Measurements from ENCODE around the gene ERVW-1.
A peak's percentile ranks its signal among the peaks of the same experiment; 100 is the strongest.

The ERVW-1 gene

DNA sequence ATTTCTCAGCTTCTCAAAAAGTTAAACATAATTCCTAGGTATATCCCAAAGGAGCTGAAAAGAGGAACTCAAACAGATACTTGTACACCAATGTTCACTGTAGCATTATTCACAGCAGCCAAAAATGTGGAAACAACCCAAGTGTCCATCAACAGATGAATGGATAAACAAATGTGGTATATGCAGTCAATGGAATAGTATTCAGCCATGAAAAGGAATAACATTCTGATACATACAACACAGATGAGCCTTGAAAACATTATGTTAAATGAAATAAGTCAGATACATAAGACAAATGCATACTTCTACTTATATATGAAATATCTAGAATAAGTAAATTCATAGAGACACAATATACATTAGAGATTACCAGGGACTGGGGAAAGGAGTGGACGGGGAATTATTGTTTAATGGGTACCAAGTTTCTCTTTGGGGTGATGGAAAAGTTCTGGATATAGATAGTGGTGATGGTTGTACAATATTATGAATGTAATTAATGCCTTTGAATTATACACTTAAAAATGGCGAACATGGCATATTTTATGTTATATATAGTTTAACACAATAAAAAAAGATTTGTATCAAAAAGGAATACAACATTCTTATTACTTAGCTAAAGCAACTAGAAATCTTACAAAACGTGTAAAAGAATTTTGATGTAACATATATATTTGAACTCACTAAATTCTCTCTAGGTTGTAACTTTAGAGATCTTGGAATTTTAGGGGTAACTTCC, 35.6 kb upstream of the ERVW-1 start:
- Histone ChIP-seq H3K4ac (ENCODE audit: low read depth, low read length) (no peak overlapping the region), H3K14ac (ENCODE audit: low read length) (no peak overlapping the region), H3K4me1 (ENCODE audit: control insufficient read depth in 1 of 2, insufficient read depth in 2 of 2, low read length in 2 of 2) (no peaks in the 10 kb centered on the region), H3K79me1 (ENCODE audit: low read length) (no peaks in the 10 kb centered on the region), H4K8ac (ENCODE audit: low read depth, low read length) (no peak overlapping the region), H3K79me2 (ENCODE audit: control insufficient read depth, insufficient read depth, low read length, poor library complexity) (no peaks in the 10 kb centered on the region), H3K36me3 (ENCODE audit: control insufficient read depth in 1 of 2, insufficient read depth in 2 of 2, low read length in 2 of 2) (peaks cover 4 to 7% of the 10 kb centered on the region in 2 experiments), H2AFZ (ENCODE audit: insufficient read depth, low read length, poor library complexity) (no peak overlapping the region), H3K18ac (ENCODE audit: low read length) (no peak overlapping the region), H3K27ac (ENCODE audit: low read depth, low read length) (no peak overlapping the region), H2BK12ac (ENCODE audit: low read length) (no peak overlapping the region), H3K9me3 (ENCODE audit: insufficient read depth, low read depth, low read length) (no peaks in the 10 kb centered on the region), H4K91ac (ENCODE audit: low read depth, low read length) (no peak overlapping the region), H2BK5ac (ENCODE audit: low read depth, low read length, poor library complexity) (no peak overlapping the region), H3K9ac (ENCODE audit: low read length) (no peak overlapping the region), H3K4me2 (ENCODE audit: low read length) (no peak overlapping the region), H3K23ac (ENCODE audit: low read length) (no peak overlapping the region), H3K27me3 (ENCODE audit: insufficient read depth, low read length) (no peaks in the 10 kb centered on the region), H3K4me3 (ENCODE audit: low read depth, low read length) (no peak overlapping the region), H2AK5ac (ENCODE audit: low read length) (no peak overlapping the region), H2BK120ac (ENCODE audit: insufficient read depth, low read length, poor library complexity) (no peak overlapping the region), H4K12ac (ENCODE audit: low read depth, low read length) (no peak overlapping the region)
- no peak for DNase-seq
- no CpG with 5 or more reads among the region's 3 CpGs for WGBS (ENCODE audit: extremely low coverage, insufficient coverage, insufficient read length)

DNA sequence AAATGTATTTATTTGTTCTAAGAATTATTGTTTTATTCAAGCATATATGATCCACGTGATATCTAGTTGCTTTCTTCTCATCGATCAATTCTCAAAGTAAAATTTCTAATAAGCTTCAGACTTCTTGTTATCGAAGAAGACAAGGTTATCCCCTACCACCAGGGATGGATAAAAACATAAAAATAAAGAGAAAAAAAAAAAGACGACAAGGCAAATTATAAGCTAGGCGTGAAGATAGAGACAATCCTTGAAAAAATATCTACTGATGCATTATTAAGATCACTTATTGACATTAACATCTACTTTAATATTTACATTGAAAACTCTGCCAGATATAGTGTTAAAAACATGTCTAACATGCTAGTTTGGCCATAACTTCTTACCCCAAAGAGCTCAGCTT, 31.2 kb upstream of the ERVW-1 start:
- Histone ChIP-seq H3K9me3 (ENCODE audit: insufficient read depth, low read depth, low read length) (no peaks in the 10 kb centered on the region), H3K27me3 (ENCODE audit: insufficient read depth, low read length) (no peaks in the 10 kb centered on the region), H2AFZ (ENCODE audit: insufficient read depth, low read length, poor library complexity) (no peak overlapping the region), H4K12ac (ENCODE audit: low read depth, low read length) (no peak overlapping the region), H3K14ac (ENCODE audit: low read length) (no peak overlapping the region), H2AK5ac (ENCODE audit: low read length) (no peak overlapping the region), H3K79me1 (ENCODE audit: low read length) (no peaks in the 10 kb centered on the region), H3K36me3 (ENCODE audit: control insufficient read depth in 1 of 2, insufficient read depth in 2 of 2, low read length in 2 of 2) (peaks cover 2 to 12% of the 10 kb centered on the region in 2 experiments), H3K9ac (ENCODE audit: low read length) (no peak overlapping the region), H3K79me2 (ENCODE audit: control insufficient read depth, insufficient read depth, low read length, poor library complexity) (no peaks in the 10 kb centered on the region), H4K91ac (ENCODE audit: low read depth, low read length) (no peak overlapping the region), H3K4ac (ENCODE audit: low read depth, low read length) (no peak overlapping the region), H2BK120ac (ENCODE audit: insufficient read depth, low read length, poor library complexity) (no peak overlapping the region), H3K4me3 (ENCODE audit: low read depth, low read length) (no peak overlapping the region), H2BK5ac (ENCODE audit: low read depth, low read length, poor library complexity) (no peak overlapping the region), H3K18ac (ENCODE audit: low read length) (no peak overlapping the region), H3K4me1 (ENCODE audit: control insufficient read depth in 1 of 2, insufficient read depth in 2 of 2, low read length in 2 of 2) (no peaks in the 10 kb centered on the region), H2BK12ac (ENCODE audit: low read length) (no peak overlapping the region), H3K4me2 (ENCODE audit: low read length) (no peak overlapping the region), H3K23ac (ENCODE audit: low read length) (no peak overlapping the region), H3K27ac (ENCODE audit: low read depth, low read length) (no peak overlapping the region), H4K8ac (ENCODE audit: low read depth, low read length) (no peak overlapping the region)
- no peak for DNase-seq
- WGBS (ENCODE audit: extremely low coverage, insufficient coverage, insufficient read length) = no CpG with 5 or more reads among the region's 5 CpGs

- Histone ChIP-seq H4K12ac (ENCODE audit: low read depth, low read length) (no peak overlapping the region), H3K4me3 (ENCODE audit: low read depth, low read length) (no peak overlapping the region), H2BK5ac (ENCODE audit: low read depth, low read length, poor library complexity) (no peak overlapping the region), H3K27ac (ENCODE audit: low read depth, low read length) (no peak overlapping the region), H2BK12ac (ENCODE audit: low read length) (no peak overlapping the region), H2BK120ac (ENCODE audit: insufficient read depth, low read length, poor library complexity) (no peak overlapping the region), H3K4me2 (ENCODE audit: low read length) (no peak overlapping the region), H3K18ac (ENCODE audit: low read length) (no peak overlapping the region), H3K4ac (ENCODE audit: low read depth, low read length) (no peak overlapping the region), H3K36me3 (ENCODE audit: control insufficient read depth in 1 of 2, insufficient read depth in 2 of 2, low read length in 2 of 2) (peaks cover 2 to 10% of the 10 kb centered on the region in 2 experiments), H3K9ac (ENCODE audit: low read length) (no peak overlapping the region), H3K9me3 (ENCODE audit: insufficient read depth, low read depth, low read length) (no peaks in the 10 kb centered on the region), H3K27me3 (ENCODE audit: insufficient read depth, low read length) (no peaks in the 10 kb centered on the region), H3K14ac (ENCODE audit: low read length) (no peak overlapping the region), H2AFZ (ENCODE audit: insufficient read depth, low read length, poor library complexity) (no peak overlapping the region), H3K23ac (ENCODE audit: low read length) (no peak overlapping the region), H3K79me2 (ENCODE audit: control insufficient read depth, insufficient read depth, low read length, poor library complexity) (no peaks in the 10 kb centered on the region), H4K8ac (ENCODE audit: low read depth, low read length) (no peak overlapping the region), H3K79me1 (ENCODE audit: low read length) (no peaks in the 10 kb centered on the region), H3K4me1 (ENCODE audit: control insufficient read depth in 1 of 2, insufficient read depth in 2 of 2, low read length in 2 of 2) (no peaks in the 10 kb centered on the region), H4K91ac (ENCODE audit: low read depth, low read length) (no peak overlapping the region), H2AK5ac (ENCODE audit: low read length) (no peak overlapping the region)
- no CpG with 5 or more reads among the region's 2 CpGs for WGBS (ENCODE audit: extremely low coverage, insufficient coverage, insufficient read length)
- DNase-seq = no peak
Observed at GRCh38 chr7:92506363-92506762, 28.6 kb upstream of the ERVW-1 start.

GRCh38 chr7:92504563-92504962, 26.8 kb upstream of the ERVW-1 start:
- no peak overlapping the region for H3K18ac ChIP-seq (ENCODE audit: low read length)
- H3K9ac ChIP-seq (ENCODE audit: low read length) = peak overlapping the region; percentile 38
- no peaks in the 10 kb centered on the region for H3K4me1 ChIP-seq (ENCODE audit: control insufficient read depth in 1 of 2, insufficient read depth in 2 of 2, low read length in 2 of 2)
- H3K79me1 ChIP-seq (ENCODE audit: low read length) = no peaks in the 10 kb centered on the region
- H4K12ac ChIP-seq (ENCODE audit: low read depth, low read length) = no peak overlapping the region
- H3K27ac ChIP-seq (ENCODE audit: low read depth, low read length) = no peak overlapping the region
- no peak for DNase-seq
- no peak overlapping the region for H3K23ac ChIP-seq (ENCODE audit: low read length)
- H3K4ac ChIP-seq (ENCODE audit: low read depth, low read length) = no peak overlapping the region
- H2BK120ac ChIP-seq (ENCODE audit: insufficient read depth, low read length, poor library complexity) = no peak overlapping the region
- no peak overlapping the region for H2BK12ac ChIP-seq (ENCODE audit: low read length)
- H3K79me2 ChIP-seq (ENCODE audit: control insufficient read depth, insufficient read depth, low read length, poor library complexity) = no peaks in the 10 kb centered on the region
- H2AK5ac ChIP-seq (ENCODE audit: low read length) = no peak overlapping the region
- no peak overlapping the region for H3K4me2 ChIP-seq (ENCODE audit: low read length)
- H3K36me3 ChIP-seq (ENCODE audit: control insufficient read depth in 1 of 2, insufficient read depth in 2 of 2, low read length in 2 of 2) = peaks cover 6% of the 10 kb centered on the region in 2 experiments
- WGBS (ENCODE audit: extremely low coverage, insufficient coverage, insufficient read length) = no CpG with 5 or more reads among the region's 3 CpGs
- no peak overlapping the region for H2AFZ ChIP-seq (ENCODE audit: insufficient read depth, low read length, poor library complexity)
- no peak overlapping the region for H4K91ac ChIP-seq (ENCODE audit: low read depth, low read length)
- H3K14ac ChIP-seq (ENCODE audit: low read length) = no peak overlapping the region
- H3K9me3 ChIP-seq (ENCODE audit: insufficient read depth, low read depth, low read length) = no peaks in the 10 kb centered on the region
- H2BK5ac ChIP-seq (ENCODE audit: low read depth, low read length, poor library complexity) = no peak overlapping the region
- no peaks in the 10 kb centered on the region for H3K27me3 ChIP-seq (ENCODE audit: insufficient read depth, low read length)
- no peak overlapping the region for H4K8ac ChIP-seq (ENCODE audit: low read depth, low read length)
- no peak overlapping the region for H3K4me3 ChIP-seq (ENCODE audit: low read depth, low read length)

Measured in trophoblast cell (in vitro differentiated cells and primary cell).